Kidney glomerular epithelial cell (primary cell): ENCODE measurements around the gene TNRC18.
A peak's percentile ranks its signal among the peaks of the same experiment; 100 is the strongest.
"Not testable (repeated sequence)": the region's sequence is repeated elsewhere in the genome, so short reads cannot be mapped to it uniquely, and the experiment has no call there.

Source experiments
- DNase-seq: peaks from one replicate; lab custom pipeline; 2025; lab: John Stamatoyannopoulos, UW

Gene TNRC18

DNA sequence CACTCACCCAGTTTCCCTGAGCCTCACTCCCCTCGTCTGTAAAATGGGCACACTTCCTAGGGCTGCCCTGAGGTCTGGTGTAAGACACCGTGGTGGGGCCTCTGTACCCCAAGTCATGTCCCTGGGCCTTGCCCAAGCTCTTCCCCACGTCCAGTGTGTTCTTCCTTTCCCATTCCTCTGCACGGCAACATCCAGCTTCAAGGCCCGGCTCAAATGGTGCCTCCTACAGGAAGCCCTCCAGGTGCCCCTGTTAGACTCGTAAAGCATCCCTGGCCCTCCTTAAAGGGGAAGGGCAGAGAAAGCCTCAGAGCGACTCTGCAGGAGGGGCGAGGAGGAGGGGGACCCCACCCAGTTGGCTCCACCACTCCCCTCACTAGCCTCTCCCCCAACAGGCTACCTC is 132.3 kb downstream of the TNRC18 start:
- no peak for DNase-seq

DNA sequence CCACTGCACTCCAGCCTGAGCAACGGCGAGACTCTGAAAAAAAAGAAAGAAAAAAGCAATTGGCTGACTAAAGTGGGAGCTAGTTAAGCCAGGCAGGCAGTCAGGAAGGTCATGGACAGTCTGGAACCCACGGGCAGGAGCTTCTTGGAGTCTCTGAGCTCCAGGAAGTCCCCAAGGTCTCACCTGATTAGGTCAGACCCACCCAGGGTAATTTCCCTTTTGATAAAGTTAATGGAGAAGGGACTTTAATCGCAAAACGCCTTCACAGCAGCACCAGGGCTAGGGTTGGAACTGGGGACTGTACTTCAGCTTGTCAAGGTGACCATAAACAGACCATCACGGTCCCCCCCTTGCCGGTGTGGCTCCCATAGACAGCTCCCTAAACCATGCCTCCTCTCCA is 134.3 kb downstream of the TNRC18 start:
- DNase-seq, result no peak

DNA sequence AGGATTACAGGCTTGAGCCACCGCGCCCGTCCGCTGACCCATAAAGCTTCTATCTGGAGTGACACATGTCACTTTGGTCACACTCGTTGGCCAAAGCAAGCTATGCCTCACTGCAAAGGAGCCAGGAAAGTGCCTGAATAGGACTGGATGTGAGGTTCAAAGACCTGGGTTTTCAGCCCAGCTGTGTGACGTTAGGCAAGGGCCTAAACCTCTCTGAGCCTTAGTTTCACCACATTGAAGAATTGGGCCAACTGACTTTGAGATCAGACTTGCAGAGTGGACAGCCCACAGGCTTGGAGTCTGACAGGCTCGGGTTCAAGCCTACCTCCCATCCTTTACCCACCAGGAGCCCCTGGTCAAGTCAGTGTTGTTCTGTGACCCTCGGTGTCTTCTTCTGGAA is 135.1 kb downstream of the TNRC18 start:
- not testable (repeated sequence) for DNase-seq

DNA sequence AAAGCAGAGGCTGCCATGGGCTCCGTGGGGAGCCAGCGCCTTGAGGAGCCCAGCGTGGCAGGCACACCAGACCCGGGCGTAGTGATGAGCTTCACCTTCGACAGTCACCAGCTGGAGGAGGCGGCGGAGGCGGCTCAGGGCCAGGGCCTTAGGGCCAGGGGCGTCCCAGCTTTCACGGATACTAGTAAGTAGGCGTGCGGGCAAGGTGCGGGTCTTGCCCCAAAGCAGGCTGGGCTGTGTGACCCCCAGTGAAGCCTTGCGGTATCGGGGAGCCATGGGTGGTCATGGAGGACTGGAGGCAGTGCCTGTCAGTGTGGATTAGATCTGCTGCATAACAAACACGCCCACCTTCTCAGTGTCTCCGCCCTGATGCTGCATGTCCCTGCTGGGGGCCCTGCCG is 135.8 kb downstream of the TNRC18 start:
- DNase-seq, result no peak

DNA sequence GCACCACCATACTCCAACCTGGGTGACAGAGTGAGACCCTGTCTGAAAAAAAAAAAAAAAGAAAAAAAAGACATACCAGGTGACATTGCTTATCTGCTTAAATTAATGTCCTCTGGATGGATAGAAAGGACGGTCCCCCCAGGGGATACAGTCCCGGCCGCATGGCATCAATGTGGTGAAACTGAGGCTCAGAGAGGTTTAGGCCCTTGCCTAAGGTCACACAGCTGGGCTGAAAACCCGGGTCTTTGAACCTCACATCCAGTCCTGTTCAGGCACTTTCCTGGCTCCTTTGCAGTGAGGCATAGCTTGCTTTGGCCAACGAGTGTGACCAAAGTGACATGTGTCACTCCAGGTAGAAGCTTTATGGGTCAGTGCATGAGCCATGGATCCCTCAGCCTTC is 136.3 kb downstream of the TNRC18 start:
- not testable (repeated sequence) for DNase-seq

DNA sequence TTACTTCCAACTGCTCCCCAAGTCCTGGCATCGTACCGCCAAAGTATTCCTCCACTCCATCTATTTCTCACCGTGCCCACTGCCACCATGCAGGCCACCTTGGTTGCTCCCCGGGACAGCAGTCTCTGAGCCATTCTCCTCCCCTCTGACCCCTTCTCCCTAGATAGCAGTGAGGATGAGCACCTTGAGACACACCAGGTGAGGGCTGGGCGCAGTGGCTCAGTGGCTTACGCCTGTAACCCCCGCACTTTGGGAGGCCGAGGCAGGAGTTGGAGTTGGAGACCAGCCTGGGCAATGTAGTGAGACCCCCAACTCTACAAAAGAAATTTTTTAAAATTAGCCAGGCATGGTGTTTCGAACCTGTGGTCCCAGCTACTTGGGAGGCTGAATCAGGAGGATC is 136.7 kb downstream of the TNRC18 start:
- no peak for DNase-seq

DNA sequence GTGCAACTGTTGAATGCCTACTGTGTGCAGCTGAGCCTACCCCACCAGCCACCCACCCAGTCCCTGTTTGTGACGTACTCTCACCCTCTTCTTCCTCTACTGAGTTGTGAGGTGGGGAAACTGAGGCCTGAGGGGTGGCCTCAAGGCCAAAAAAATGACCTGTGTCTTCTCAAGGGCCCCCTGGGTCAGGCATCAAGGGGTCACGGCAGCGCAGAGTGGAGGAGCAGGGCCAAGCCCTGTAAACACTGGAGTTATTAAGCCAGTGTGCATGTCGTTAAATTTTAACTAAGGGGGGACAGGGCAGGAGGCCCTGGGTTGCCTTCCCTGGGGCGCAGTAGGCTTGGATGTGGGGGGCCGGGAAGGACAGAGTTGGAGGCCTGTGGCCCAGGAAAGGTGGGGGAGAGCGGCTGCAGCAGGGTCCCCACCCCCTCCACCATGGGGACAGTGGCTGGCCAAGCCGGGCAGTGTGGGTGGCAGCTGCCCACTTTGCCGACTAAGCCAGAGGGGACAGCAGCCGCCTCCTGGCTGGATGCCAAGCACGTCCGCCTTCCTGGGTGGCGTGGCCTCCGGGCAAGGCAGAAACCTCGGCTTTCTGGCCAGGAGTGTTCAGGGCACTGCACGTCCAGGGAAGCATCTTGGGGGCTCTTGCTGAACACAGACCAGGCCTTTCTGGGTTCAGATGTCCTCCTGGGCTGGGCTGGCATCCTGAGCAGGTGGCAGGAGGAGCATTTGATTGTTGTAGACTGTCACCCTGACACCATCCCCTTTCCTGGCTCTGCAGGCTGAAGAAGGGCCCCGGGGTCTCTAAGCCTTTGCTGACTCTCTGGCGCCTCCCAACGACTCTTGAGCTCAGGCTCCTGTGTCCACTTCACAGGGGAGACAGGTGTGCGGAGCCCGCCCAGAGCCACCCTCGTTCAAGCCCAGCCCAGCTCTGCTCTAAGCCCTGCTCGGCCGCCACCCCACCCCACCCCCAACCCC is 139.0 kb downstream of the TNRC18 start:
- peak; percentile 17 for DNase-seq

DNA sequence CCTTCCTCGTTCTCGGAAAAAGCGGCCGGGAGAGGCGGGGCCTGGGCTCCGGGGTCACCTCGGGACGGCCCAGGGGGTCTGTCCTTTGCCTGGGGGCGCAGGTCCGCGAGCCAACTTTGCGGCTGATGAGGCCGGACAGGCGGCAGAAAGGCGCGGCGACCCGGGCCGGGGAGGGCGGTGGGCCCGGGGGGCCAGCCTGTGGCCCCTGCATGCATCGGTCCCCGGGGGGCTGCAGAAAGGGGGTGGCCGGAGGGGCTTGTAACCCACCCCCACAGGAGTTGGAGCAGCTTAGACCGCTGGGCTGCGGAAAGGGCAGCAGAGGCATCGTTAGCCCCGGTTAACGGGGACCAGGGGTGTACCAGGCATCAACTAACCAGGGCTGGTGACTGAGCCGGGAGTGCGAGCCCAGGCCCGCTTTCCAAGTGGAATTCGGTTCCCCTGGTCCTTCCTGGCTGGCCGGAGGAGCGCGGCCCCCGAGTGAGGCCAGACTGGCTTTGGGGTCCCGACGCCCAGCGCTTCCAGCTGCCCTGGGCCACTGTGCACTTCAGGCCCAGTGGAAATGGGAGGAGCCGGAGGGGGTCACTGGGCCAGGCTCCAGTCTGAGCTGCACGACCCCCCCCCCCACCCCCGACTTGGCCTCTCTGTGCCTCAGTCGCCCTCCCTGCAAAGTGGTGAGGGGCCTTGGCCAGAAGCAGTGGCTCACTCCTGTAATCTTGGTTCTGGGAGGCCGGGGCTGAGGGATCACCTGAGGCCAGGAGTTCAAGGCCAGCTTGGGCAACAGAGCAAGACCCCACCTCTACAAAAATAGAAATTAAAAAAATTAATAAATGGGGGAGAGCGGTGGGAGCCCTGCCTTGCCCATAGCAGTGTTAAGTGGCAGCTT is 140.0 kb downstream of the TNRC18 start:
- no peak for DNase-seq

DNA sequence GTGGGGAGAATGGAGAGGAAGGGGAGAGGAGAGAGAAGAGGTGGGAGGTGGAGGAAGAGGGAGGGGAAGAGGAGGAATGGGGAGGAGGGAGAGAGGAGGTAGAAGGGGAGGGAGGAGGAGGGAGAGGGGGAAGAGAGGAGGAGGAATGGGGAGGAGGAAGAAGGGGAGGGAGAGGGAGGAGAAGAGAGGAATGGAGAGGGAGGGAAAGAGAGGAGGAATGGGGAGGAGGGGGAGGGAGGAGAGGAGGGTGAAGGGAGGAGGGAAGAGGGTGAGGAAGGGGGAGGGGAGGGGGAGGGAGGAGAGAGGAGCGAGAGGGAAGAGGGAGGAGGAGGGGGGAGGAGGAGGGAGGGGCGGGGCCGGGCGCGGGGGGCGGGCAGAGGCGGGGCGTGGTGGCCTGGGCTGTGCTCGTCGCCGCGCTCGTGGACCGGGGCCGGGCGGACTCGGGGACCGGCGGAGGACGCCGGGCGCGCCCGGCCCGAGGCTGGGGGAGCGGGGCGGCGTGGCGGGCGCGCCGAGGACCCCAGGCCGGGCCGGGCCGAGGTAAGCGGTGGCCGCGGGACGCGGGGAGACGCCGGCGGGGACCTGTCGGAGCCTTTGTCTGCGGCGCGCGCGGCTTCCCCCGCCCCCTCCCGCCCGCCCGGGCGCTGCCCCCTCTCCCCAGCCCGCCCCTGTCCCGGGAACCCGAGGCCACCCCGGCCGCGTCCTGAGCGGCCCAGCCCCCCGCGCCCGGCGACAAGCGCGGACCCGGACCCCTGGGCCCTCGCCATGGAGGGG is 140.9 kb downstream of the TNRC18 start, which contains the start of gene SLC29A4:
SLC29A4 (plus strand) TSS at position 401 of the 774 bp plus-strand sequence. CDS start 4,874 bp downstream, outside the sequence.
- DNase-seq, result no peak

DNA sequence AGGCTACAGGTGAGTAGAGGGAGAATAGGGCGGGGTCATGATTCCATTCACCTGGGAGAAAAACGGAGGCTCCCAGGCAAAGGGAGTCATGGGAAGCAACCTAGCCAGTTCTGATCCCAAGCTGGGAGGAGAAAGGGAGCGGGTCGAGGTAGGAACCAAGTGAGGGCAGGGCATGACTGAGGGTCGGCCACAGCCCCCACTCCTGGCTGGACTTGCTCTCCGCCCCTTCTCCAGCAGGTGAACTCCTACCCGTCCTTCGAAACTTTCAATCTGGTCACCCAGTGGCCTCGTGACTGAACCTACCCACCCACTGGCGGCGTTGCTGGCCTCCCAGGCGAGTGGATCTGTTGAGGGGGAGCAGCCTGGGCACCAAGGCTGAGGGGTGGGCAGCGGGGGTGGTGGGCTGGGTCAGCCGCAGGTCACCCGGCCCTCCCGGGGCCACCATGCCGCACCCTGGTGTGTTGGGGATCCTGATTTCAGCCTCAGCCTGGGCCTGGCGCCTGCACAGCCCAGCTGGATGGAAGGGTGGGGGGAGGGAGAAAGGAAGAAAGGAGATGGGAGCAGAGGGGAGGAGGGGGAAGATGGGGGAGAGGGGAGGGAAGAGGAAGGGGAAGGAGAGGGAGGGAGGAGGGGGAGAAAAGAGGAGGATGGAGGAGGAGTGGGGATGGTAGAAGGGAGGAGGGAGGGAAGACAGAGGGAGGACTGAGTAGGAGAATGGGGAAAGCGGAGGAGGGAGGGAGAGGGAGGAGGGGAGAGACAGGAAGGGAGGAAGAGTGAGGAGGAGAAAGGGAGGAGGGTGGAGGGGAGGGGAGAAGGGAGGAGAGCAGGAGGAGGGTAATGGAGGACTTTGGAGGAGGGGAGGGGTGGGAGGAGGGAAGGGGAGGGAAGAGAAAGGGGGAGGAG is 141.8 kb downstream of the TNRC18 start:
- DNase-seq, result not testable (repeated sequence)

DNA sequence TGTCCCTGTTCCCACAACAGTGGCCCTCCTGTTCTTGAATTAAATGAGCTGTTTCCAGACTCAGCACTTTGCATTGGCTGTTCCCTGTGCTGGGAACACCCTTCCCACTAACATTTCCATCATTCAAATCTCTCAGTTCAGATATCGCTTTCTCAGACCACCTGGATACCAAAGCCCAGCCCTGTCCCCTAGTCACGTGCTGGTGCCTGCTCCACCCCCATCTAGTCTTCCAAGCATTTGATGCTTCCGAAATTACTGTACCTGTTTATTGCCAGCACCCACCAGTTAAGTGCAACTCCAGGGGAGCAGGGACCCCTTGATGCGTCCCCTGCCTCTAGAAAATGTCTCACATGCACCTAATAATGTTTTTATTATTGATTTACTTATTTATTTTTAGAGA is 143.9 kb downstream of the TNRC18 start:
- DNase-seq, result no peak

DNA sequence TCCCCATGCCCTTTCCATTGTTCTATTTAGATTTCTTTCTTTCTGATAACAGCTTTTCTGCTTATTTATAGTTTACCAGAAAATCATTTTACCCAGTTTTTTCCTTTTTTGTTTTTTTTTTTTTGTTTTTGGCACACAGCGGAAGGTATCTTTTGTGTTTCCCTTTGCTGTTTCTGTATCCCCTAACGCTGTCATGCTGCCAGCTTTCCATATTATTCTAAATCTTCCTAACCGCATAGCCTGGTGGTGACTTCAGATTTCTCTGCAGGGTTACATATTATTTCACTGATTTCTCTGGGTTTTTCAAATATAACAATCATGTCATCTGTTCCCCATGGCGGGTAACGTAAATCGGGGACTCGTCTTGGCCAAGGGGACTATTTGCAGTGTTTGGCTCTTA is 144.9 kb downstream of the TNRC18 start:
- no peak for DNase-seq

DNA sequence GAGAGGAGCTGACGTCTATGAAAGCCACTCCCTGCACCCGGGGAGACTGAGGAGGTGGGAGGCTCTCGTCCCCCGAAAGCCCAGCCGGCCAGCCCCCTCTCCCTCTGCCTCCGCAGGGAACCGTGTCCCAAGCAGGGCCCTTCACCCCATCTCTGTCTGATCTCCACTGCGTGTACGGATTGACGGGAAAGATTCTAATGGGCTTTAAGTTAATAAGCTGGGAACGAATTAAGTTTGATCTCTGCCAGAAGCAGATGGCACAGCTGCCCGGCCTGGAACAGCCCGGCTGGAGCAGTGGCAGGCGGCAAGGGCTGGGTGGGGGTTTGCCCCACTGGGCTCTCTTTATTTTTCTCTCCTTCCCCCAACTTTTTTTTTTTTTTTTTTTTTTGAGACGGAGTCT is 147.0 kb downstream of the TNRC18 start:
- no peak for DNase-seq

DNA sequence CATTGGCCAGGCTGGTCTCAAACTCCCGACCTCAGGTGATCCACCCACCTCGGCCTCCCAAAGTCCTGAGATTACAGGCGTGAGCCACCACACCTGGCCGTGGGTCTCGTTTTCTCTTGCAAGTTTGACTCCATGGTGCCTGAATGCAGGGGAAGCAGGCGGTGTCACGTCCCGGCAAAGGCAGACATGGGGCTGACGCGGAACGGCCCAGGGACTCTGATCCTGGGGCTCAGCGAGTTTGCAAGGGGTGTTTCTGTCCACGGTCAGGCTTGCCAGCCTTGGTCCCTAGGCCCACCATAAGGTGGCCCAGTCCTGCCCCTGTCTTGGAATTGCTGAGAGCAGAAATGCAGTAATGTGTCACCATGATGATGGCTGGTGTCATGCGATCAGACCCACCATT is 147.5 kb downstream of the TNRC18 start:
- DNase-seq, result not testable (repeated sequence)

DNA sequence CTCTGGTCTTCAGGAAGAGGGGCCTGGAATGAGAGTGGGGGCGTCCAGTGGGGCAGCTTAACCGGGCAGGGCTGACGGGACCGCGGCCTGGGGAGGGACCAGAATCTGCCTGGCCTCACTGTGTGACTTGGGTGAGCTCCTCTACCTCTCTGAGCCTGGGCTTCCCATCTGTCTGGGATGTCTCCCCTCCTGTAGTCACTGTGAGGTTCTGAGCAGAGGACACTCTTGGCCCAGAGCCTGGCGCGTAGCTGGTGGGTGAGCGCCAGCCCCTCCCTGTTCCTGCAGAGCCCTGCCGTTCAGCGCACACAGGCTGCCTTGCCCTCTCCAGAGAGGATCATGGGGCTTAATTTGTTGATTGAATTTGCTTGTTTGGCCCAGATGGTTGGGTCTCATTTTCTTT is 148.1 kb downstream of the TNRC18 start:
- DNase-seq, result not testable (repeated sequence)

DNA sequence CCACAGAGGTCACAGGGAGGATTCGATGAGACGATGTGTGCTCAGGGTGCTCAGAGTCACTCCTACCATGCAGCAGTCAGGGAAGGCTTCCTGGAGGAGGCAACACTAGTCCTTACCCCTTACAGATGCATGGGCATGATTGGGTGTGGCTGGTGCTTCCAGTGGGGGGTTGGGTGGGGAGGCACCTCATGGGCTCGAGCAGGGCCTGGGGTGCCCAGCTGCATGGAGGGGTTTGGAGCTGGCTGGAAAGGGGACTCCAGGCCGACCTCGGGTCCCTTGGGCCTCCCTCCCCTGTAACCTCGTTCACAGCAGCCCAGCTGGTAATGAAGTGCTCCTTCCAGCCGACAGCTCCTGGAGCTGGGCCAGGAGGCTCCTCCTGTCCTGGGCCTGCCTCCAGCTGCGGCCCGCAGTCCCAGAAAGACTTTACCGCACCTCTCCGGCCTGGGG is 148.6 kb downstream of the TNRC18 start:
- DNase-seq, result not testable (repeated sequence)

DNA sequence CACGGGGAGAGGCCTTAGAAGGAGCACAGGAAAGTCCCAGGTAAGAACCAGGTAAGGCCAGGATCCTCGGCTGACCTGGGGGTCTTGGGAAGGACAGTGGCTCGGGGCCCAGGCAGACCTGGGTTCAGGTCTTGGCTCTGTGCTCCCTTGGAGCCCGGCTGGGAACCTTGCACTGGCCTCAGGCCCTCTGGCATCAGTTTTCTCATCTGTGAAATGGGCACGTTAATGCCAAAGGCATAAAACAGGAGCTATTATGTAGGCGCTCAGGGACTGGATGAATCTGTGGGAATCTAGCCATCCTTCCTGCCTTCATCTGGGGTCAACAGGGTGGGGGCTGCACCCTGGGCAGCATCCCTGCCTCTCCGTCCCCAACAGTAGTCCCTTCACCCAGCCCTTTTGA is 149.2 kb downstream of the TNRC18 start:
- DNase-seq, result no peak

DNA sequence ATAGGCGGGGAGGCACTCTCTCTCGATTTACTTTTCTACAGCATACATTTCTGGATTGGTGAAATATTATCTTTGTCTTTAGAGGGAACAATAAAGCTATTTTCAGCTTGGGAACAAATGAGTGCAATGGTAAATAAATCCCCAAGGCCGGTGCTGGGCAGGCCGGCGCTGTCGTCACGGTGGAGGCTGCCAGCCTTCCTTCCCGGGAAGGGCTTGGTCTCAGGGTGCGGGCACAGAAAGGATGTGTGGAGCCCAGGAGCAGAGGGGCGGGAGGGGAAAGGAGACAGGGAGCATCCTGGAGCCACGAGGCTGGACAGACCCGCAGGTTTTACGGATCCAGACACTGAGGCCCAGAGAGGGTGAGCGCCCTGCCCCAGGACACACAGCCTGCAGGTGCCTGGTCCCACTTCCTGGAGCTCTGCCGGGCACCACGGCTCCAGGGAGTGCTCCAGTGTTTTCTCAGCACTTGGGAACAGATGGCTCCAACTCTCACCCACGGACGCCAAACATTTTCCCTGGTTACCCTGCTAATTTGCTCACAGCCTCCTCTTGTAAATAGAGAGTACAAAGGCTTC is 149.7 kb downstream of the TNRC18 start:
- DNase-seq, result not testable (repeated sequence)

DNA sequence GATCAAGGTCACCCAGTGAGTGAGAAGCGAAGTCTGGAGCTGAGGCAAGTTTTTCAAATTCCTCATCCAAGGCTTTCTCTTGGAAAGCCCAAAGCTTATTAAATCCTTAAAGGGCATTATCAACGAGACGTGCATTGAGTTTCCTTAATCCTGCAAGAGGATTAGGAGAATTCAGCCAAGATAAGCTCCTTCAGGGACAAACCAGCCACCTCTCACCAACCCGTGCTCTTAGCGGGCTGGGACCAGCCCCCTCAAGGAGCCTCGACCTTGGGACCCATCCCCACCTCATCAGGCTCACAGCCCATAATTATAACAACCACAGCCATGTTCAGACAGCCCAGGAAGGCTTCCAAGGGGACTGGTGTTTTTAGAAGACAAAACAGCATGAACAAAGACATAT is 152.8 kb downstream of the TNRC18 start:
- DNase-seq, result no peak

DNA sequence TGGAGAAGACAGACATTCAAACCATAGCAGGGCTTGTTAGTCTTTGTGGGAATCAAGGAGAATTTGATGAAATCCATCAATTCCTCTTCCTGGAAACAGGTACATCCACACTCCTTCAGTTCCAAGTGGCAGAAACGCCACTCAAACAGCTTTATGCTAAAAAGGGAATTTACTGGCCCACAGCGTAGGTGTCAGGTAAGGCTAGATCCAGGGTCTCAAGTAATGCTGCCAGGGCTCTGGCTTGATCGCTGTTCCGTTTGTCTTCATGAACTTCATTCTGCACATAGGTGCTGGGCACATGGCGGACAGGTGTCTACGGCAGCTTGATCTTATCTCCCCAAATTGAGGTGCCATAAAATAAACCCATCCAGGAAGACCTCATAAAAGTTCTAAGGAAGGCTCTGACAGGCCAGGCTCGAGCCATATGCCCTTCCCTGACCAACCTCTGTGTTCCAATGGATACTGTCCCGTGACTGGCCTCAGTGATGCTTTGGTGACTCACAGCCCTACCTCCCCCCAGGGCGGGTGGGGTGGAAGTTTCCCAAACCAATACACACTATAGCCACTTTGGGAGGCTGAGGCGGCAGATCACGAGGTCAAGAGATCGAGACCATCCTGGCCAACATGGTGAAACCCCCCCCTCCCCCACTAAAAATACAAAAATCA is 153.5 kb downstream of the TNRC18 start:
- not testable (repeated sequence) for DNase-seq
